WERI-Rb-1 (cell line): ENCODE results near the gene ADARB1.

Source experiments
- DNase-seq: peaks from one replicate; pipeline ENCODE4 v3.0.0-alpha.2; 2020
- H3K27ac ChIP-seq: fragments of 250-450 bp; sonication (Bioruptor Pico); 2 replicates; pipeline ENCODE4 v1.5.1; 2020; ENCODE audit warnings: mild to moderate bottlenecking, moderate library complexity
- H3K27me3 ChIP-seq: fragments of 250-450 bp; sonication (Bioruptor Pico); 2 replicates; pipeline ENCODE4 v1.5.1; 2021; ENCODE audit warnings: mild to moderate bottlenecking, low read depth, moderate library complexity; ENCODE audit not compliant: insufficient read depth, severe bottlenecking
- H3K36me3 ChIP-seq: fragments of 250-450 bp; sonication (Bioruptor Pico); 2 replicates; pipeline ENCODE4 v1.5.1; 2020; ENCODE audit warnings: mild to moderate bottlenecking, moderate library complexity
- H3K4me3 ChIP-seq: 2 replicates; pipeline ENCODE4 v1.5.1; 2011; ENCODE audit warnings: low read depth, mild to moderate bottlenecking, control low read depth, low read length
- H3K9me3 ChIP-seq: fragments of 250-450 bp; sonication (Bioruptor Pico); 2 replicates; pipeline ENCODE4 v1.5.1; 2021; ENCODE audit warnings: mild to moderate bottlenecking, moderate library complexity; ENCODE audit not compliant: severe bottlenecking
- TF ChIP-seq, protein P1 (sequence below): IDR thresholded peaks from 2 replicates; pipeline ENCODE4 v1.5.1; 2011; ENCODE audit warnings: low read depth, mild to moderate bottlenecking, control low read depth, inconsistent platforms, low read length

The ADARB1 gene

DNA sequence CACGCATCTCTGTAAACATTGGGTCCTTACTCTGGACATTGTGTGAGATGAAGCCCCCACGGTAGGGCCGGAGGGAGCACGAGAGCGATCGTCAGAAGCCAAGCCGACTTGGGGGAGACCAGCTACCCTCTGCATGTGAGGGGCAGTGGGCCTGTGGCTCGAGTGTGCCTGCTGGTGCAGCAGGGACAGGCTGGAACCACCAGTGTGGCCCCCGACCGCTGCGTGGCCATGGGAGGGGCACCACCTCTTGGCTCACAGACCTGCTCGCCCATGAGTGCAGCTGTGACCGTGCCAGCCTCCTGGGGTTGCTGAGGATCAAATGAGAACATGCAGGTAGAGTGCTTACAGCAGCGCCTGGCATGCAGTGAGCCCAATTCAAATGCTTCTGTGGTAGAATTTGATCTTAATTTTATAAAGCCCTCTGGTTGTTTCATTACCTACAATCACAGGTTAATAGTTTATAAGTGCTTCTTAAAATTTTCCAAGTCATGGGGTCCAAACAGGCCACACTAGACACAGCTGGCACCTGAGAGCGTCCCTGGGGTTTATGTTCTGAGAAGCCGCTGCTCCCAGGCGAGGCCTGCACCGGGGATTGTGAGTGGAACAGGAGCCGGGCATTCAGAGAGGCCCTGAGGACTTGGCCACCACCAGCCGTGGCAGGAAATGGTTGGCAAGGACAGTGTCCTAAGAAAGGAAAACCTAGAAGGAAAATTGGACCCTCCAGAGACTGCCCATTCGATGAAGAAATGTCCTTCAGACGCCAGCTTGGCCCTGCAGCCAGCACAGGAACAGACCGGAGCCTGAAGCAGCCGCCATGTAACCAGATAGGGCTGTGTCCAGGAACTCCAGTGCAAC is 22.6 kb upstream of the ADARB1 start:
- DNase-seq = no peak
- no peak overlapping the region for H3K27ac ChIP-seq
- H3K4me3 ChIP-seq = no peak overlapping the region

DNA sequence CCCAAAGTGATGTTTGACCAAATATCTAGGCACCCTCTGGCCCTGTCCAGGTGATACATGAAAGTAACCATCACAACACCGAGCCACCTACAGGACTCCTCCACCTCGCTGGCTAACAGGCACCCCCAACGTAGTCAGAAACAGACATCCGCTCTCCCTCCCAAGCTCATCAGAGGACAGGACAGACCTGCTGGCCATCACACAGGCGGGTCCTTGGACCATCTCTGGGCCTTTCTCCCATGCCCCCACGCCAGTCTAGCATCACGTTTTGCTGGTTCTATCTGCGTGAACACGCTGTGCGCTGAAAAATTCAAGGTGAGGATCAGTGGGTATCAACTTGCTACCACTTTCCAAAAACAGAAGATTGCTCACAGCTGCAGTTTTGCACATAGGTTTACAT is 21.4 kb upstream of the ADARB1 start:
- H3K4me3 ChIP-seq = no peak overlapping the region
- H3K27ac ChIP-seq = no peak overlapping the region
- H3K36me3 ChIP-seq = no peaks in the 10 kb centered on the region
- TF ChIP-seq, protein P1, sequence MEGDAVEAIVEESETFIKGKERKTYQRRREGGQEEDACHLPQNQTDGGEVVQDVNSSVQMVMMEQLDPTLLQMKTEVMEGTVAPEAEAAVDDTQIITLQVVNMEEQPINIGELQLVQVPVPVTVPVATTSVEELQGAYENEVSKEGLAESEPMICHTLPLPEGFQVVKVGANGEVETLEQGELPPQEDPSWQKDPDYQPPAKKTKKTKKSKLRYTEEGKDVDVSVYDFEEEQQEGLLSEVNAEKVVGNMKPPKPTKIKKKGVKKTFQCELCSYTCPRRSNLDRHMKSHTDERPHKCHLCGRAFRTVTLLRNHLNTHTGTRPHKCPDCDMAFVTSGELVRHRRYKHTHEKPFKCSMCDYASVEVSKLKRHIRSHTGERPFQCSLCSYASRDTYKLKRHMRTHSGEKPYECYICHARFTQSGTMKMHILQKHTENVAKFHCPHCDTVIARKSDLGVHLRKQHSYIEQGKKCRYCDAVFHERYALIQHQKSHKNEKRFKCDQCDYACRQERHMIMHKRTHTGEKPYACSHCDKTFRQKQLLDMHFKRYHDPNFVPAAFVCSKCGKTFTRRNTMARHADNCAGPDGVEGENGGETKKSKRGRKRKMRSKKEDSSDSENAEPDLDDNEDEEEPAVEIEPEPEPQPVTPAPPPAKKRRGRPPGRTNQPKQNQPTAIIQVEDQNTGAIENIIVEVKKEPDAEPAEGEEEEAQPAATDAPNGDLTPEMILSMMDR = no peak
- no peaks in the 10 kb centered on the region for H3K27me3 ChIP-seq
- DNase-seq = no peak
- peaks cover 1% of the 10 kb centered on the region for H3K9me3 ChIP-seq

More for the DNA sequence above, 22.6 kb upstream of the ADARB1 start:
- TF ChIP-seq, protein P1 = no peak
- Histone ChIP-seq H3K36me3 (no peaks in the 10 kb centered on the region), H3K9me3 (peaks cover 13% of the 10 kb centered on the region), H3K27me3 (no peaks in the 10 kb centered on the region)

DNA sequence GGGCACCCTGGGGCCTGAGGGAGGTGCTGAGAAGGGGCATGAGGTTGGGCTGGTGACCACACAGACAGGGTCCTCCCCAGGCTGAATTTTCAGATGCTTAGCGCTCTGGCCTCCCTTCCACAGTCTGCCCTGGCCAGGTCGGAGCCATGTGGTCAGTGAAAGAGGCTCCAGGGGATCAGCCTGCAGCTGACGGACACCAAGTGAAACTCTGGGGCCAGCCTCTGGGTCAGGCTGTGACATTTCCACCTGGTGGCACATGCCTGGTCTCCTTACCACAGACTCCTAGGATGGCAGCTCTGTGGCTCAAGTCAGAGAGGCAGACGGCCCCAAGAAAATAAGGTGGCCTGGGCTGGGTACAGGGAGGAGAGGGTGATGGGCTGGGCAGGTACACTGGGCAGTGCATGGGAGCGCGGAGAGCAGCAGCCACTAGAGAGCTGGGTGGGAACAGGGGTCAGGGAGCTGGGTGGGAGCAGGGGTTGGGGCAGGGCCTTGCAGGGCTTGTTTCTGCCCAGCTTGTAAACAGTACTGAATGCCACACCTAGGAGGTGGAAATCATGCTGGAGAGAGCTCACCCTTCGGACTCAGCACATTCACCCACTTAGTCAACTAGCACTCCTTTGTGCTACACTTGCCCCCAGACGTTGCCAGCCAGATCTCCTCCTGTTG is 20.7 kb upstream of the ADARB1 start:
- Histone ChIP-seq H3K4me3 (no peak overlapping the region), H3K9me3 (no peaks in the 10 kb centered on the region), H3K27ac (peak overlapping the region; percentile 82), H3K36me3 (no peaks in the 10 kb centered on the region), H3K27me3 (no peaks in the 10 kb centered on the region)
- TF ChIP-seq, protein P1 = no peak
- DNase-seq = no peak

DNA sequence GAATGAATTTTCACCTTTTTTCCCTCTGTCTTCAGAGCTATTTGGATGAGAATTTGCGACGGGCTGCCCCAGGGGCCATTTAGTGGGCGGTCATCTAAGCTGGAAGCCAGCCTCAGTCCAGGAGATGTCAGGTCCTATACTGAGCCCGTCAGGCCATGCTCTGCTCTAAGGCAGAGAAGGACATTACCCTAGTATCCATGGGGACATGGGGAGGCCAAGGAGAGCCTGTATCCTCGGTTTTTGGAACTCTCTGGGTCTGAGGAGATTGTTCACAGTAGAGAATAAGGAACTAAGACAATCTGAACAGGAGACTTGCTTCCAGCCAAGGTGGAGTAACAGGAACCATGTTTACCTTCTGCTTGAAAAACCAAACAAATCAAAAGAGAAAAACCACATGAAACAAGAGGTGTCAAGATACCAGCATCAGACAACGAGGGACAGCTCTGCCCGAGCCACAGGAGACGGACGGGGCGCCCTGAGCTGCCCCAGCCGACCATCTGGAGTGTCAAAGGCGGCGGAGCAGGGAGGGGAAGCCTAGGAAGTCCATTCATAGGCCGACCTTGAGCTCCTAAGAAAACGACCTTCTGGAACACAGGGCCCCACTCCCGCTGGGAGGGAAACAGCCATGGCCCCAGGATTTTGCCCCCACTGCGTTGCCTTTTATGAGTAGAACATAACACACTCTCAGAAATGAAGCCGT is 20.0 kb upstream of the ADARB1 start:
- DNase-seq = peak; percentile 90
- TF ChIP-seq, protein P1 = no peak
- H3K9me3 ChIP-seq = no peaks in the 10 kb centered on the region
- H3K27ac ChIP-seq = peak overlapping the region; percentile 82
- H3K36me3 ChIP-seq = no peaks in the 10 kb centered on the region
- H3K27me3 ChIP-seq = no peaks in the 10 kb centered on the region
- no peak overlapping the region for H3K4me3 ChIP-seq

DNA sequence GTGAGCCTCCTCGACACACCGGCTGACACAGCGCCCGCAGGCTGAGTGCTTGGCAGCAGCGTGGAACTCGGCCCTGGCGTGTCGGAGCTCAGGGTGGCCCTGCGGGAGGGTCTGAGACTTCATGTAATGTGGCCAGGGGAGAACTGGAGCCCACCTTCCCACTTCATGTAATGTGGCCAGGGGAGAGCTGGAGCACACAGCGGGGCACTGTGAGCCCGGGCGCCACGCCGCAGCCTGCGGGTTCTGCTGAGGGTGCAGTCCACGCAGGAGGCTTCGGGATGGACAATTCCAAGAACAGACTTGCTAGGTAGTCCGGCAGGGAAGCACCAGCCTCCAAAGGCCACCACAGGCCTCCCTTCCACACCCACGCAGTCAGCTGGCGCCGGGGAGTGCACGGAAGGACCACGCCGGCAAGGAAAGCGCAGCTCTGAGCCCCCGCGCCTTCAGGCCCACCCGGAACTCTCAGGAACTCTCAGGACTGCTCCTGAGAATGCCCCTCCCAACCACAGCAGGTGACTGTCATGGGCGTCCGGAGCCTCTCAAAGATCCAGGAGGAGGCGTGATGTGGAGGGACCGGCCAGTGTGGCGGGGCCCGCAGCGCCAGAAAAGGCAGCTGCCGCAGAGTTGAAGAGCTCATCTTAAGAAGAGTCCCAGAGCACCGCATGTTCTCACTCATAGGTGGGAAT is 19.3 kb upstream of the ADARB1 start:
- no peak for DNase-seq
- Histone ChIP-seq H3K27ac (peak overlapping the region; percentile 82), H3K9me3 (no peaks in the 10 kb centered on the region), H3K27me3 (no peaks in the 10 kb centered on the region), H3K36me3 (no peaks in the 10 kb centered on the region), H3K4me3 (no peak overlapping the region)
- TF ChIP-seq, protein P1 = no peak
